MCF 10A (cell line): ENCODE data around the gene SMYD4. TPM values are rescaled to one million over a fixed set of nuclear protein-coding genes. Genes with fewer than 3 reads are reported as not detected.

Experiments
- BruUV-seq: library from RNA; stranded (reverse); fragments of 400-500 nt; replicated peaks from 2 replicates; lab custom pipeline; 2021; lab: Mats Ljungman, UMichigan
- CTCF ChIA-PET: fragments of 300-600 bp; sonication (Branson Sonifier 250); formaldehyde crosslinking; extraction: SDS; loops from one replicate; lab custom pipeline; 2021; ENCODE audit warnings: antibody characterized with exemption, inconsistent platforms; lab: Yijun Ruan, JAX
- POLR2A ChIA-PET: fragments of 300-600, 350-650 bp; sonication (Branson Sonifier 250); formaldehyde crosslinking; extraction: SDS; loops from one replicate; lab custom pipeline; 2020; ENCODE audit warnings: antibody characterized with exemption, inconsistent platforms; lab: Yijun Ruan, JAX
- DNase-seq: peaks from one replicate; pipeline ENCODE4 v3.0.0-alpha.2; 2018; ENCODE audit not compliant: unreplicated experiment
- H3K27ac Mint-ChIP-seq: one replicate; pipeline ENCODE4 v1.8.0; 2022; ENCODE audit warnings: mild to moderate bottlenecking, low read depth, mixed read lengths; ENCODE audit not compliant: unreplicated experiment
- H3K27me3 Mint-ChIP-seq: one replicate; pipeline ENCODE4 v1.8.0; 2022; ENCODE audit warnings: mixed read lengths; ENCODE audit not compliant: insufficient read depth, unreplicated experiment
- H3K36me3 Mint-ChIP-seq: one replicate; pipeline ENCODE4 v1.8.0; 2022; ENCODE audit warnings: mild to moderate bottlenecking, moderate library complexity, mixed read lengths; ENCODE audit not compliant: insufficient read depth, unreplicated experiment
- H3K4me1 Mint-ChIP-seq: one replicate; pipeline ENCODE4 v1.8.0; 2022; ENCODE audit warnings: mixed read lengths; ENCODE audit not compliant: insufficient read depth, unreplicated experiment
- H3K4me3 Mint-ChIP-seq: one replicate; pipeline ENCODE4 v1.8.0; 2022; ENCODE audit warnings: mild to moderate bottlenecking, moderate library complexity, mixed read lengths; ENCODE audit not compliant: unreplicated experiment
- H3K9me3 Mint-ChIP-seq: one replicate; pipeline ENCODE4 v1.8.0; 2022; ENCODE audit warnings: mixed read lengths; ENCODE audit not compliant: unreplicated experiment
- intact Hi-C: fragments of 100-400 bp; cut with micrococcal nuclease; formaldehyde crosslinking; loops from 2 replicates; pipeline ENCODE4 v1.14.1; 2022
- total RNA-seq: library from RNA; stranded (reverse); gene quantifications from 2 replicates; pipeline ENCODE4 v1.2.3, GENCODE V29; 2022
- TF ChIP-seq, protein P1 (sequence below): fragments of 200-600 bp; IDR thresholded peaks from one replicate; pipeline ENCODE4 v1.8.0; 2022; ENCODE audit warnings: antibody characterized with exemption, mild to moderate bottlenecking; ENCODE audit not compliant: unreplicated experiment

SMYD4 gene
- total RNA-seq, 1 experiment from 2014 or later = 8.3 TPM

DNA sequence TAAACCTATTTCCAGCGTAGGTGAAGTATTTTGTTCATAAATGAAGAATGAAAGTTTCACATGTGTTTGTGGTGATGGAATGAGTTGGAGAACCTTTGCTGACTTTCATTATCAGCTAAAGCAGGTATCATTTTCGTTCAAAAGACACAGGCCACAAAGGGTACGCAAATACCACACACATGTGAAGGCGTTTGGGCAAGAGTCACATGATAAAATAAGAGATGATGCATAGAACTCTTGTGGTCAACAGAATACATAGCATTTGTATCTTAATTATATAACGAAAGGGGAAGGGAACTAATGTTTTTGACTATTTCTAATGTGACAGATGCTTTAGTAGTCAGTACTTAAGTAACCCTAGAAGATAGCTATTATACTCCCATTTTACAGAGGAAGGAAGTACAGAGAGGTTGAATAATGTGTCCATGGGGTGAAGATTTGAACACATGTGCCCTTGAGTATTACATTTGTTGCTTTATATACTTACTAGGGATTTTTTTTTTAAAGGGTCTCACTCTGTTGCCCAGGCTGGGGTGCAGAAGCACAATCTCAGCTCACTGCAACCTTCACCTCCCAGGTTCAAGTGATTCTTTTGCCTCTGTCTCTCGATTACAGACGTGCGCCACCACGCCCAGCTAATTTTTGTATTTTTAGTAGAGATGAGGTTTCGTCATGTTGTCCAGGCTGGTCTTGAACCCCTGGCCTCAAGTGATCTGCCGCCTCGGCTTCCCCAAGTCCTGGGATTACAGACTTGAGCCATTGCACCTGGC, 4.9 kb upstream of the SMYD4 start:
- intact Hi-C loops = no loop called here
- TF ChIP-seq, protein P1, sequence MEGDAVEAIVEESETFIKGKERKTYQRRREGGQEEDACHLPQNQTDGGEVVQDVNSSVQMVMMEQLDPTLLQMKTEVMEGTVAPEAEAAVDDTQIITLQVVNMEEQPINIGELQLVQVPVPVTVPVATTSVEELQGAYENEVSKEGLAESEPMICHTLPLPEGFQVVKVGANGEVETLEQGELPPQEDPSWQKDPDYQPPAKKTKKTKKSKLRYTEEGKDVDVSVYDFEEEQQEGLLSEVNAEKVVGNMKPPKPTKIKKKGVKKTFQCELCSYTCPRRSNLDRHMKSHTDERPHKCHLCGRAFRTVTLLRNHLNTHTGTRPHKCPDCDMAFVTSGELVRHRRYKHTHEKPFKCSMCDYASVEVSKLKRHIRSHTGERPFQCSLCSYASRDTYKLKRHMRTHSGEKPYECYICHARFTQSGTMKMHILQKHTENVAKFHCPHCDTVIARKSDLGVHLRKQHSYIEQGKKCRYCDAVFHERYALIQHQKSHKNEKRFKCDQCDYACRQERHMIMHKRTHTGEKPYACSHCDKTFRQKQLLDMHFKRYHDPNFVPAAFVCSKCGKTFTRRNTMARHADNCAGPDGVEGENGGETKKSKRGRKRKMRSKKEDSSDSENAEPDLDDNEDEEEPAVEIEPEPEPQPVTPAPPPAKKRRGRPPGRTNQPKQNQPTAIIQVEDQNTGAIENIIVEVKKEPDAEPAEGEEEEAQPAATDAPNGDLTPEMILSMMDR = no peak
- ChIA-PET POLR2A (interaction anchor here (0.6 to 1.3 kb wide), 5 partner anchors 11 to 191 kb away, joined by 3 to 5 read pairs (median 3); partner anchors contain the start of gene RTN4RL1), CTCF (interaction anchor here (0.6 to 1.6 kb wide), 5 partner anchors 53 to 191 kb away, joined by 3 to 6 read pairs (median 3); partner anchors contain the start of gene RILP)
- Mint-ChIP-seq H3K9me3 (no peaks in the 10 kb centered on the region), H3K4me1 (peaks cover 18% of the 10 kb centered on the region), H3K36me3 (peaks cover 41% of the 10 kb centered on the region), H3K4me3 (no peak overlapping the region), H3K27me3 (no peaks in the 10 kb centered on the region), H3K27ac (no peak overlapping the region)
- BruUV-seq = no TSS peak
- no peak for DNase-seq

DNA sequence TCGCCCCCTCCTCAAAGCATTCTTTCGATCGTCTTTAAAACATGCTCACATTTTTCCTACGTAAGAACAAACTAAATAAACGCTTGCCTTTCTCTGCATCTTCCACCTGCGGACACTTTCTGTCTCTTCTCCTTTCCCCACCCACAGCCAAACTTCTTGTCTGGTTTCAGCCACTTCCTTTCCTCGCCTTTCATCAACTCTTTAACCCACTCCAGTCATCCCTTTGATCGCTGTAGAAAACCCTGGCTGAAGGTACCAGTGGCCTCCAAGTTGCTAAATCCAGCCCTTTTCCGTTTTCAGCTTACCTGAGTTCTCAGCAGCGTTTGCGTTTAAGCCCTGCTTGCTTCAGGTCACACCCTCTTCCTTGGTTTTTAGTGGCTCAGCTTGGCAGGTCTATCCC, 586 bp upstream of the SMYD4 start:
- H3K27me3 Mint-ChIP-seq = no peaks in the 10 kb centered on the region

DNA sequence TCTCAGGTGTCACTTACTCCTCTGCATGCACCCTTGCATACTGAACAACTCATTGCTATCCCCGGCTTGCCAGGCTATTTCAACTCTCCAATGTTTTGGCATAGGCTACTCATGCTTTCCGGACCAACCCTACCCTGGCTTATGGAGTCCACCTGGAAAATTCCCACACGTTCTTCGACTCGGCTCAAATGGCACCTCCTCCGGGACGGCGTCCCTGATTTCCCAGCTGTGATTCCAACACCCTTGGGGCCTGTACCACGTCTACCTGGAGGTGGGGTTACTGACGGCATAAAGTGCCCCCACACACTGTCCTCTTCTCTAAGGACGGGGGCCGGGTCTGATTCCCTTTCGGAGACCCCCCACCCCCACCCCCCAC, 498 bp downstream of the SMYD4 start:
- peaks cover 25% of the 10 kb centered on the region for H3K4me1 Mint-ChIP-seq
- DNase-seq = peak; percentile 22
- intact Hi-C loops = loop anchor here (2.0 kb wide), 1 partner anchor 112 kb away; no protein-coding TSS in a partner anchor

More for the DNA sequence above, 586 bp upstream of the SMYD4 start:
- peak; percentile 10 for DNase-seq
- ChIA-PET CTCF (no interaction called here), POLR2A (interaction anchor here (0.6 to 3.6 kb wide), 26 partner anchors 10 to 506 kb away, joined by 3 to 39 read pairs (median 5); partner anchors contain the start of genes PITPNA, RILP, RTN4RL1 and TSR1)
- peak overlapping the region; percentile 86 for H3K4me3 Mint-ChIP-seq
- peak overlapping the region; percentile 85 for H3K27ac Mint-ChIP-seq
- TSS peak; percentile 40 for BruUV-seq
- H3K9me3 Mint-ChIP-seq = no peaks in the 10 kb centered on the region
- H3K36me3 Mint-ChIP-seq = peaks cover 38% of the 10 kb centered on the region
- intact Hi-C loops = no loop called here
- TF ChIP-seq, protein P1 = no peak
- H3K4me1 Mint-ChIP-seq = peaks cover 27% of the 10 kb centered on the region

More for the DNA sequence above, 498 bp downstream of the SMYD4 start:
- no peaks in the 10 kb centered on the region for H3K9me3 Mint-ChIP-seq
- TF ChIP-seq, protein P1 = no peak
- H3K27me3 Mint-ChIP-seq = no peaks in the 10 kb centered on the region
- ChIA-PET POLR2A (interaction anchor here (0.6 to 3.6 kb wide), 32 partner anchors 8 to 507 kb away, joined by 3 to 39 read pairs (median 5); partner anchors contain the start of genes RILP, RTN4RL1, SERPINF1 and TSR1), CTCF (interaction anchor here (0.5 to 1.3 kb wide), 4 partner anchors 14 to 571 kb away, joined by 3 to 6 read pairs (median 4); no protein-coding TSS in a partner anchor)
- peak overlapping the region; percentile 85 for H3K27ac Mint-ChIP-seq
- peak overlapping the region; percentile 86 for H3K4me3 Mint-ChIP-seq
- BruUV-seq = no TSS peak
- H3K36me3 Mint-ChIP-seq = peaks cover 49% of the 10 kb centered on the region
